Measurements from ENCODE around the gene LRCOL1. TPM values are rescaled to one million over a fixed set of nuclear protein-coding genes. Genes with fewer than 3 reads are reported as not detected.

The LRCOL1 gene
- total RNA-seq, 1 experiment from 2014 or later, result 0.24 TPM

DNA sequence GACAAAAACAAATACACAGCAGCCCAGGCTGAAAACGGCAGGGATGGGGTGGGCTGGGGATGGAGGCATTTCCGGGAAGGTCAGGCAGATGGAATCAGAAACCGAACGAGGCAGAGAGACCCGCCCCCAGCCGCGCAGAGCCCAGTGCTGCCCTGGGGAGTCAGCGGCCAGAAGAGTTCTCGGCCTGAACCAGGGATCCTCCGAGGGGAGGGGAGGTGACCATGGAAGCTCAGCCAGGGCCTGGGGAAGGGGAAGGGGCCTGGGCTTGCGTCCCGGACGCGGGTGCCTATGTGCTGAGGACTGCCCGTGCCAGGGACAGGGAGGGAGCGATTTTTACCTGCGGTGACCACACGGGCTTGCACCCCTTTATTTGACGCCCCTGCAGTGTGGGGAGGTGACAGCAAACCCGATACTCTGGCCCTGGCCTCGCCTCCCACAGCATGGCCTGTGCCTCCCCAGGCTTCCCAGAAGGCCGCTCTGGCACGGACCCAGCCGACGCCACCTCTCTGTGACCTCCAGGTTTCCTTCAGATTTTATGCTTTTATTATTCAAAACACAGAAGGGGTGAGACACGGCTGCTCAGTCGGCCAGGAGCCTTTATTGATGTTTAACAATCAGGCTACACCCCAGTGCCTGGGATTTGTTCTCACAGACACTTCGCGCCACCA lies 7.7 kb downstream of the LRCOL1 start:
- H3K27me3 Mint-ChIP-seq (ENCODE audit: low read depth), result peaks cover 81% of the 10 kb centered on the region
- DNase-seq (ENCODE audit: low spot score), result no peak
- ChIA-PET CTCF (interaction anchor here (1.0 to 3.0 kb wide), 5 partner anchors 10 to 42 kb away, joined by 3 to 27 read pairs (median 7); partner anchors contain the start of gene P2RX2), POLR2A (no interaction called here)
- H3K4me1 Mint-ChIP-seq, result peaks cover 14% of the 10 kb centered on the region; the same call in 1 of the 2 replicates
- TF ChIP-seq, protein P1, sequence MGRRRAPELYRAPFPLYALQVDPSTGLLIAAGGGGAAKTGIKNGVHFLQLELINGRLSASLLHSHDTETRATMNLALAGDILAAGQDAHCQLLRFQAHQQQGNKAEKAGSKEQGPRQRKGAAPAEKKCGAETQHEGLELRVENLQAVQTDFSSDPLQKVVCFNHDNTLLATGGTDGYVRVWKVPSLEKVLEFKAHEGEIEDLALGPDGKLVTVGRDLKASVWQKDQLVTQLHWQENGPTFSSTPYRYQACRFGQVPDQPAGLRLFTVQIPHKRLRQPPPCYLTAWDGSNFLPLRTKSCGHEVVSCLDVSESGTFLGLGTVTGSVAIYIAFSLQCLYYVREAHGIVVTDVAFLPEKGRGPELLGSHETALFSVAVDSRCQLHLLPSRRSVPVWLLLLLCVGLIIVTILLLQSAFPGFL (CRISPR knock-in tag; IDR thresholded peaks at IDR 0.05; ENCODE audit: borderline replicate concordance), result no peak
- TF ChIP-seq SMAD4 (CRISPR knock-in tag; IDR thresholded peaks at IDR 0.05) (no peak), ZNF416 (CRISPR knock-in tag; IDR thresholded peaks at IDR 0.05) (no peak), ZNF219 (CRISPR knock-in tag; IDR thresholded peaks at IDR 0.05; ENCODE audit: borderline replicate concordance) (no peak), ZBTB21 (CRISPR knock-in tag; IDR thresholded peaks at IDR 0.05; ENCODE audit: borderline replicate concordance) (no peak), IRF2 (CRISPR knock-in tag; IDR thresholded peaks at IDR 0.05; ENCODE audit: borderline replicate concordance, low read depth) (no peak), FOXK1 (CRISPR knock-in tag; IDR thresholded peaks at IDR 0.05) (no peak), MYBL2 (CRISPR knock-in tag; IDR thresholded peaks at IDR 0.05) (no peak), ZNF281 (CRISPR knock-in tag; IDR thresholded peaks at IDR 0.05) (no peak), GRHL2 (CRISPR knock-in tag; IDR thresholded peaks at IDR 0.05; ENCODE audit: insufficient replicate concordance, severe bottlenecking) (no peak), NR2C2 (CRISPR knock-in tag; IDR thresholded peaks at IDR 0.05) (no peak), GABPB1 (CRISPR knock-in tag; IDR thresholded peaks at IDR 0.05) (no peak), ZNF396 (CRISPR knock-in tag; IDR thresholded peaks at IDR 0.05; ENCODE audit: borderline replicate concordance) (no peak), ETV6 (CRISPR knock-in tag; IDR thresholded peaks at IDR 0.05) (no peak), ZNF425 (CRISPR knock-in tag; conservative IDR thresholded peaks at IDR 0.05) (no peak)
- TF ChIP-seq, protein P2, sequence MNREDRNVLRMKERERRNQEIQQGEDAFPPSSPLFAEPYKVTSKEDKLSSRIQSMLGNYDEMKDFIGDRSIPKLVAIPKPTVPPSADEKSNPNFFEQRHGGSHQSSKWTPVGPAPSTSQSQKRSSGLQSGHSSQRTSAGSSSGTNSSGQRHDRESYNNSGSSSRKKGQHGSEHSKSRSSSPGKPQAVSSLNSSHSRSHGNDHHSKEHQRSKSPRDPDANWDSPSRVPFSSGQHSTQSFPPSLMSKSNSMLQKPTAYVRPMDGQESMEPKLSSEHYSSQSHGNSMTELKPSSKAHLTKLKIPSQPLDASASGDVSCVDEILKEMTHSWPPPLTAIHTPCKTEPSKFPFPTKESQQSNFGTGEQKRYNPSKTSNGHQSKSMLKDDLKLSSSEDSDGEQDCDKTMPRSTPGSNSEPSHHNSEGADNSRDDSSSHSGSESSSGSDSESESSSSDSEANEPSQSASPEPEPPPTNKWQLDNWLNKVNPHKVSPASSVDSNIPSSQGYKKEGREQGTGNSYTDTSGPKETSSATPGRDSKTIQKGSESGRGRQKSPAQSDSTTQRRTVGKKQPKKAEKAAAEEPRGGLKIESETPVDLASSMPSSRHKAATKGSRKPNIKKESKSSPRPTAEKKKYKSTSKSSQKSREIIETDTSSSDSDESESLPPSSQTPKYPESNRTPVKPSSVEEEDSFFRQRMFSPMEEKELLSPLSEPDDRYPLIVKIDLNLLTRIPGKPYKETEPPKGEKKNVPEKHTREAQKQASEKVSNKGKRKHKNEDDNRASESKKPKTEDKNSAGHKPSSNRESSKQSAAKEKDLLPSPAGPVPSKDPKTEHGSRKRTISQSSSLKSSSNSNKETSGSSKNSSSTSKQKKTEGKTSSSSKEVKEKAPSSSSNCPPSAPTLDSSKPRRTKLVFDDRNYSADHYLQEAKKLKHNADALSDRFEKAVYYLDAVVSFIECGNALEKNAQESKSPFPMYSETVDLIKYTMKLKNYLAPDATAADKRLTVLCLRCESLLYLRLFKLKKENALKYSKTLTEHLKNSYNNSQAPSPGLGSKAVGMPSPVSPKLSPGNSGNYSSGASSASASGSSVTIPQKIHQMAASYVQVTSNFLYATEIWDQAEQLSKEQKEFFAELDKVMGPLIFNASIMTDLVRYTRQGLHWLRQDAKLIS (CRISPR knock-in tag; IDR thresholded peaks at IDR 0.05; ENCODE audit: borderline replicate concordance), result no peak
- TF ChIP-seq, protein P3, sequence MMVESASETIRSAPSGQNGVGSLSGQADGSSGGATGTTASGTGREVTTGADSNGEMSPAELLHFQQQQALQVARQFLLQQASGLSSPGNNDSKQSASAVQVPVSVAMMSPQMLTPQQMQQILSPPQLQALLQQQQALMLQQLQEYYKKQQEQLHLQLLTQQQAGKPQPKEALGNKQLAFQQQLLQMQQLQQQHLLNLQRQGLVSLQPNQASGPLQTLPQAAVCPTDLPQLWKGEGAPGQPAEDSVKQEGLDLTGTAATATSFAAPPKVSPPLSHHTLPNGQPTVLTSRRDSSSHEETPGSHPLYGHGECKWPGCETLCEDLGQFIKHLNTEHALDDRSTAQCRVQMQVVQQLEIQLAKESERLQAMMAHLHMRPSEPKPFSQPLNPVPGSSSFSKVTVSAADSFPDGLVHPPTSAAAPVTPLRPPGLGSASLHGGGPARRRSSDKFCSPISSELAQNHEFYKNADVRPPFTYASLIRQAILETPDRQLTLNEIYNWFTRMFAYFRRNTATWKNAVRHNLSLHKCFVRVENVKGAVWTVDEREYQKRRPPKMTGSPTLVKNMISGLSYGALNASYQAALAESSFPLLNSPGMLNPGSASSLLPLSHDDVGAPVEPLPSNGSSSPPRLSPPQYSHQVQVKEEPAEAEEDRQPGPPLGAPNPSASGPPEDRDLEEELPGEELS (CRISPR knock-in tag; IDR thresholded peaks at IDR 0.05), result no peak
- TF ChIP-seq, protein P4, sequence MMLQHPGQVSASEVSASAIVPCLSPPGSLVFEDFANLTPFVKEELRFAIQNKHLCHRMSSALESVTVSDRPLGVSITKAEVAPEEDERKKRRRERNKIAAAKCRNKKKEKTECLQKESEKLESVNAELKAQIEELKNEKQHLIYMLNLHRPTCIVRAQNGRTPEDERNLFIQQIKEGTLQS (CRISPR knock-in tag; conservative IDR thresholded peaks at IDR 0.05), result no peak
- ATAC-seq, result no peak
- peaks cover 1% of the 10 kb centered on the region for H3K9me3 Mint-ChIP-seq
- H3K36me3 Mint-ChIP-seq, result no peaks in the 10 kb centered on the region
- H3K4me3 Mint-ChIP-seq, result no peak overlapping the region; the same call in 1 of the 2 replicates
- no peak overlapping the region for H3K27ac Mint-ChIP-seq
